Effector memory CD4-positive, alpha-beta T cell (primary cell): ENCODE measurements around the gene FZR1.
A peak's percentile ranks its signal among the peaks of the same experiment; 100 is the strongest.

Source experiments
- DNase-seq, 3 donors: peaks; one replicate each; pipeline ENCODE4 v3.0.0-alpha.2; 2020
- H3K27ac ChIP-seq: 2 replicates; pipeline ENCODE4 v1.7.0; 2013; ENCODE audit warnings: mild to moderate bottlenecking, low read length, moderate library complexity; ENCODE audit not compliant: insufficient read depth, poor library complexity, severe bottlenecking
- H3K27me3 ChIP-seq: replicated peaks from 2 replicates; pipeline ENCODE4 v1.7.0; 2013; ENCODE audit warnings: mild to moderate bottlenecking, low read length; ENCODE audit not compliant: insufficient read depth, control insufficient read depth, poor library complexity, severe bottlenecking
- H3K36me3 ChIP-seq: 2 replicates; pipeline ENCODE4 v1.7.0; 2013; ENCODE audit warnings: mild to moderate bottlenecking, low read length, moderate library complexity; ENCODE audit not compliant: control insufficient read depth, insufficient read depth
- H3K4me1 ChIP-seq: 2 replicates; pipeline ENCODE4 v1.7.0; 2013; ENCODE audit warnings: low read length, mild to moderate bottlenecking; ENCODE audit not compliant: control insufficient read depth, insufficient read depth, poor library complexity, severe bottlenecking
- H3K4me3 ChIP-seq: 2 replicates; pipeline ENCODE4 v1.7.0; 2013; ENCODE audit warnings: low read length, low read depth, mild to moderate bottlenecking; ENCODE audit not compliant: insufficient read depth, poor library complexity, severe bottlenecking
- H3K9me3 ChIP-seq: 2 replicates; pipeline ENCODE4 v1.7.0; 2013; ENCODE audit warnings: mild to moderate bottlenecking, low read length, moderate library complexity; ENCODE audit not compliant: control insufficient read depth

The FZR1 gene

GRCh38 chr19:3474614-3475013 is 31.5 kb upstream of the FZR1 start:
- Histone ChIP-seq H3K27ac (no peak overlapping the region), H3K4me1 (peaks cover 12% of the 10 kb centered on the region), H3K4me3 (no peak overlapping the region), H3K36me3 (no peaks in the 10 kb centered on the region), H3K9me3 (no peaks in the 10 kb centered on the region), H3K27me3 (no peaks in the 10 kb centered on the region)
- no peak for DNase-seq

- no peak overlapping the region for H3K4me3 ChIP-seq
- peaks cover 15% of the 10 kb centered on the region for H3K4me1 ChIP-seq
- no peaks in the 10 kb centered on the region for H3K9me3 ChIP-seq
- no peak for DNase-seq
- no peaks in the 10 kb centered on the region for H3K27me3 ChIP-seq
- H3K36me3 ChIP-seq, result no peaks in the 10 kb centered on the region
- H3K27ac ChIP-seq, result no peak overlapping the region
Measured at GRCh38 chr19:3475449-3475848, 30.7 kb upstream of the FZR1 start.

- H3K27me3 ChIP-seq, result no peaks in the 10 kb centered on the region
- no peak overlapping the region for H3K4me3 ChIP-seq
- no peak overlapping the region for H3K27ac ChIP-seq
- H3K4me1 ChIP-seq, result peaks cover 15% of the 10 kb centered on the region
- H3K9me3 ChIP-seq, result no peaks in the 10 kb centered on the region
- DNase-seq, result no peak
- no peaks in the 10 kb centered on the region for H3K36me3 ChIP-seq
Measured at GRCh38 chr19:3476830-3477229, 29.3 kb upstream of the FZR1 start.

- Histone ChIP-seq H3K36me3 (no peaks in the 10 kb centered on the region), H3K27me3 (no peaks in the 10 kb centered on the region), H3K9me3 (no peaks in the 10 kb centered on the region), H3K27ac (no peak overlapping the region), H3K4me3 (no peak overlapping the region), H3K4me1 (peaks cover 15% of the 10 kb centered on the region)
- DNase-seq, result no peak
Measured at GRCh38 chr19:3477506-3477905, 28.6 kb upstream of the FZR1 start.

GRCh38 chr19:3477951-3478350 is 28.2 kb upstream of the FZR1 start:
- H3K4me1 ChIP-seq, result peaks cover 15% of the 10 kb centered on the region
- H3K36me3 ChIP-seq, result no peaks in the 10 kb centered on the region
- H3K27me3 ChIP-seq, result no peaks in the 10 kb centered on the region
- no peak overlapping the region for H3K4me3 ChIP-seq
- H3K27ac ChIP-seq, result no peak overlapping the region
- no peak for DNase-seq
- H3K9me3 ChIP-seq, result no peaks in the 10 kb centered on the region

GRCh38 chr19:3478409-3479176 is 27.5 kb upstream of the FZR1 start:
- Histone ChIP-seq H3K27me3 (no peaks in the 10 kb centered on the region), H3K4me3 (no peak overlapping the region), H3K36me3 (no peaks in the 10 kb centered on the region), H3K27ac (no peak overlapping the region), H3K9me3 (no peaks in the 10 kb centered on the region), H3K4me1 (peaks cover 15% of the 10 kb centered on the region)
- no peak for DNase-seq

- Histone ChIP-seq H3K4me3 (no peak overlapping the region), H3K27ac (no peak overlapping the region), H3K27me3 (no peaks in the 10 kb centered on the region), H3K4me1 (peaks cover 15% of the 10 kb centered on the region), H3K36me3 (no peaks in the 10 kb centered on the region), H3K9me3 (no peaks in the 10 kb centered on the region)
- DNase-seq, result peak; percentile 26 to 43 (median 35)
Measured at GRCh38 chr19:3479177-3479833, 26.8 kb upstream of the FZR1 start.

- no peak overlapping the region for H3K4me3 ChIP-seq
- no peaks in the 10 kb centered on the region for H3K36me3 ChIP-seq
- peaks cover 15% of the 10 kb centered on the region for H3K4me1 ChIP-seq
- no peak overlapping the region for H3K27ac ChIP-seq
- H3K9me3 ChIP-seq, result no peaks in the 10 kb centered on the region
- peak in 2 of 3 donors; percentile 19 to 34 for DNase-seq
- H3K27me3 ChIP-seq, result no peaks in the 10 kb centered on the region
Measured at GRCh38 chr19:3479834-3480215, 26.3 kb upstream of the FZR1 start.

GRCh38 chr19:3480383-3481091 is 25.6 kb upstream of the FZR1 start, which contains the start of gene SMIM24:
Gene SMIM24, minus strand, starts transcription at chr19:3480525. Its CDS starts 62 bp downstream, at chr19:3480463.
- H3K27ac ChIP-seq, result no peak within 1 kb of the TSS
- H3K9me3 ChIP-seq, result no peaks in the 10 kb centered on the region
- no peaks in the 10 kb centered on the region for H3K27me3 ChIP-seq
- no peak for DNase-seq
- H3K36me3 ChIP-seq, result no peaks in the 10 kb centered on the region
- peaks cover 15% of the 10 kb centered on the region for H3K4me1 ChIP-seq
- no peak within 1 kb of the TSS for H3K4me3 ChIP-seq
